K562 (cell line): ENCODE data around the gene STK4. TPM values are rescaled to one million over a fixed set of nuclear protein-coding genes. Genes with fewer than 3 reads are reported as not detected.

Experiments used
- ATAC-seq: fragments of 200-7000 bp; cut with Tn5 transposase; 3 replicates; pipeline ENCODE4 v1.9.1; 2020; ENCODE audit warnings: moderate library complexity
- BruUV-seq: library from RNA; stranded (reverse); fragments of 400-500 nt; replicated peaks from 2 replicates; lab custom pipeline; 2021; lab: Mats Ljungman, UMichigan
- CTCF ChIA-PET: fragments of 300-600 bp; formaldehyde crosslinking; extraction: SDS; loops from one replicate; lab custom pipeline; 2021; ENCODE audit warnings: low intra/inter-chr PET ratio; lab: Yijun Ruan, JAX
- POLR2A ChIA-PET: fragments of 300-600, 350-650 bp; sonication (Branson Sonifier 250); formaldehyde crosslinking; extraction: SDS; loops from one replicate; lab custom pipeline; 2021; ENCODE audit warnings: antibody characterized with exemption, inconsistent platforms; lab: Yijun Ruan, JAX
- DNase-seq, 4 experiments: peaks; one replicate each; pipeline versions ENCODE4 v3.0.0 to v3.0.0-alpha.2; 2011 to 2018; ENCODE audit warnings: low spot score in 3 of 4, mixed read lengths in 3 of 4; ENCODE audit errors: extremely low read depth in 1 of 4
- FAIRE-seq: peaks from 2 replicates; lab custom pipeline; 2011; peaks lifted over from hg19 to GRCh38; lab: Jason Lieb, UNC
- H2AFZ ChIP-seq: 2 replicates; pipeline ENCODE4 v1.6.0; 2011; ENCODE audit warnings: low read depth, low read length, control low read depth, inconsistent platforms
- H3K27ac ChIP-seq: fragments of 200-600 bp; 3 replicates; pipeline ENCODE4 v1.8.0; 2011; ENCODE audit warnings: low read depth, mild to moderate bottlenecking, control low read depth, inconsistent platforms, low read length, moderate library complexity, mixed read lengths; ENCODE audit errors: extremely low read depth
- H3K27me3 ChIP-seq, 2 experiments: fragments of 300-600 bp in 1 of 2; 2 replicates in 1 of 2; 3 replicates in 1 of 2; pipeline versions ENCODE4 v1.6.0 to v1.8.0; 2011; ENCODE audit warnings: inconsistent platforms in 2 of 2, low read length in 2 of 2, mild to moderate bottlenecking in 1 of 2, mixed read lengths in 1 of 2, moderate library complexity in 1 of 2; ENCODE audit not compliant: control insufficient read depth in 2 of 2, insufficient read depth in 2 of 2
- H3K36me3 ChIP-seq: fragments of 300-600 bp; 3 replicates; pipeline ENCODE4 v1.8.0; 2011; ENCODE audit warnings: mild to moderate bottlenecking, low read length, inconsistent platforms; ENCODE audit not compliant: control insufficient read depth, insufficient read depth
- H3K4me1 ChIP-seq, 2 experiments: fragments of 200-600 bp in 1 of 2; replicated peaks in 1 of 2; 2 replicates in 1 of 2; 3 replicates in 1 of 2; pipeline versions ENCODE4 v1.5.1 to v1.8.0; 2011; ENCODE audit warnings: inconsistent platforms in 2 of 2, low read length in 2 of 2, mild to moderate bottlenecking in 1 of 2, mixed read lengths in 1 of 2, moderate library complexity in 1 of 2; ENCODE audit not compliant: control insufficient read depth in 2 of 2, insufficient read depth in 2 of 2
- H3K4me2 ChIP-seq: 2 replicates; pipeline ENCODE4 v1.6.1; 2011; ENCODE audit warnings: low read length, control low read depth, inconsistent platforms, mixed read lengths; ENCODE audit not compliant: insufficient read depth
- H3K4me3 ChIP-seq: fragments of 200-600 bp; sonication (generic), shearing (Covaris generic); 2 replicates; pipeline ENCODE4 v1.5.1; 2016; ENCODE audit warnings: control low read depth, inconsistent platforms
- H3K79me2 ChIP-seq: fragments of 200-600 bp; 3 replicates; pipeline ENCODE4 v1.8.0; 2011; ENCODE audit warnings: low read length, inconsistent platforms; ENCODE audit not compliant: control insufficient read depth, insufficient read depth
- H3K9ac ChIP-seq, 2 experiments: 2 replicates each; pipeline versions ENCODE4 v1.6.0 to v1.6.1; 2011; ENCODE audit warnings: low read depth in 2 of 2, low read length in 2 of 2, control low read depth in 1 of 2, inconsistent platforms in 1 of 2, mild to moderate bottlenecking in 1 of 2, mixed read lengths in 1 of 2; ENCODE audit not compliant: insufficient read depth in 1 of 2
- H3K9me1 ChIP-seq: one replicate; pipeline ENCODE4 v1.6.0; 2011; ENCODE audit warnings: inconsistent platforms, mild to moderate bottlenecking, low read length, moderate library complexity; ENCODE audit not compliant: control insufficient read depth, insufficient read depth
- H3K9me3 ChIP-seq: replicated peaks from 2 replicates; pipeline ENCODE4 v1.5.1; 2011; ENCODE audit warnings: low read depth, low read length, inconsistent platforms; ENCODE audit not compliant: control insufficient read depth, insufficient read depth
- H4K20me1 ChIP-seq: replicated peaks from 2 replicates; pipeline ENCODE4 v1.6.1; 2011; ENCODE audit warnings: low read length, inconsistent platforms, mixed read lengths; ENCODE audit not compliant: control insufficient read depth, insufficient read depth
- ARHGAP35 ChIP-seq: fragments of 450-650 bp; IDR thresholded peaks from 2 replicates; pipeline ENCODE4 v1.6.1; 2018; ENCODE audit not compliant: partially characterized antibody
- ASH1L ChIP-seq: fragments of 450-650 bp; IDR thresholded peaks from 2 replicates; pipeline ENCODE4 v1.6.1; 2018; ENCODE audit warnings: borderline replicate concordance, mild to moderate bottlenecking, low read depth; ENCODE audit not compliant: partially characterized antibody
- CC2D1A ChIP-seq: fragments of 450-650 bp; IDR thresholded peaks from 2 replicates; pipeline ENCODE4 v1.6.1; 2017; ENCODE audit warnings: mild to moderate bottlenecking
- HDGF ChIP-seq: fragments of 450-650 bp; IDR thresholded peaks from 2 replicates; pipeline ENCODE4 v1.6.1; 2016
- PTBP1 ChIP-seq: fragments of 200-400 bp; formaldehyde crosslinking; IDR thresholded peaks from 2 replicates; pipeline ENCODE4 v1.6.1; 2017; ENCODE audit warnings: low read depth, low read length
- RCOR1 ChIP-seq, 2 experiments: IDR thresholded peaks; 2 replicates each; pipeline ENCODE4 v1.6.1; 2012; ENCODE audit warnings: low read depth in 2 of 2, low read length in 2 of 2, borderline replicate concordance in 1 of 2, improper control_type of control experiment in 1 of 2
- RHOXF2B ChIP-seq: fragments of 250-450 bp; sonication (Bioruptor Pico); conservative IDR thresholded peaks from 2 replicates; pipeline ENCODE4 v1.5.1; 2021
- TBP ChIP-seq: optimal IDR thresholded peaks from 2 replicates; pipeline ENCODE3; 2011; ENCODE audit warnings: low read depth, low read length, improper control_type of control experiment
- ZBTB2 ChIP-seq: fragments of 450-650 bp; IDR thresholded peaks from 2 replicates; pipeline ENCODE4 v1.6.1; 2016; ENCODE audit warnings: antibody characterized with exemption
- ZNF512 ChIP-seq: IDR thresholded peaks from 2 replicates; pipeline ENCODE4 v1.6.1; 2016; ENCODE audit warnings: missing genetic modification characterization, missing compliant biosample characterization
- WGBS: fragments of 100-300 bp; shearing (Covaris generic); methylation state at CpG from one replicate; pipeline ENCODE4 v1.1.6; 2016; ENCODE audit warnings: low coverage, mixed read lengths; ENCODE audit not compliant: insufficient coverage; ENCODE audit errors: missing lambda C conversion rate; 5-methylcytosine and 5-hydroxymethylcytosine counted together
- in situ Hi-C: fragments of 300-500 bp; cut with MboI; formaldehyde crosslinking; loops from 4 replicates; pipeline ENCODE4 v1.15.0; 2018; ENCODE audit warnings: inconsistent platforms, mixed read lengths
- intact Hi-C: fragments of 100-400 bp; cut with micrococcal nuclease; formaldehyde crosslinking; loops from 2 replicates; pipeline ENCODE4 v1.14.2; 2022
- polyA plus RNA-seq, 8 experiments: library from polyadenylated mRNA; depleted of rRNA in 4 of 8; stranded (reverse) in 5 of 8; unstranded in 3 of 8; fragments of >200 nt; fragmentation: Nextera tagmentation in 2 of 8; fragmentation: Illumina TruSeq in 1 of 8; extraction: Ambion mirVana in 2 of 8; extraction: Trizol in 1 of 8; gene quantifications; 2 replicates each; pipeline versions ENCODE4 v1.2.1 to v1.2.3, GENCODE V29; 2011 to 2014; ENCODE audit warnings: inconsistent platforms in 1 of 8, missing spikeins in 1 of 8
- total RNA-seq, 7 experiments: library from RNA; depleted of rRNA in 6 of 7; stranded (reverse); fragments of >200 nt in 6 of 7; fragmentation: Illumina TruSeq in 2 of 7; extraction: Trizol in 2 of 7; gene quantifications; 2 replicates each; pipeline versions ENCODE4 v1.2.1 to v1.2.3, GENCODE V29; 2011 to 2021; ENCODE audit warnings: low replicate concordance in 1 of 7

STK4 gene
- total and polyA plus RNA-seq, 9 of the 15 experiments (the other 6 are each of a cell fraction or from before 2014, with no cell fraction given) = 11.9 to 30.6 (median 22.2) TPM

- H3K27me3 ChIP-seq = peaks cover 10 to 16% of the 10 kb centered on the region in 2 experiments
- H3K4me3 ChIP-seq = no peak within 1 kb of the TSS
- H3K36me3 ChIP-seq = no peaks in the 10 kb centered on the region
- ChIA-PET CTCF (no interaction called here), POLR2A (interaction anchor here (0.9 to 1.0 kb wide), 2 partner anchors 9 to 10 kb away, joined by 3 to 6 read pairs; no protein-coding TSS in a partner anchor)
- intact Hi-C loops = no loop called here
- no peak within 1 kb of the TSS for H3K9ac ChIP-seq
- no peak within 1 kb of the TSS for H2AFZ ChIP-seq
- no peaks in the 10 kb centered on the region for H3K79me2 ChIP-seq
- no peaks in the 10 kb centered on the region for H3K9me1 ChIP-seq
- no peaks in the 10 kb centered on the region for H3K9me3 ChIP-seq
- H3K4me1 ChIP-seq = no peaks in the 10 kb centered on the region
- no peak for ATAC-seq
- DNase-seq = no peak
- H3K27ac ChIP-seq = no peak within 1 kb of the TSS
- in situ Hi-C loops = no loop called here
- H4K20me1 ChIP-seq = no peaks in the 10 kb centered on the region
- TF ChIP-seq PTBP1 (no peak), ARHGAP35 (no peak), ASH1L (no peak), CC2D1A (no peak), RCOR1 (IDR thresholded peaks at IDR 0.05; ENCODE audit: borderline replicate concordance in 1 of 2, low read depth in 2 of 2, low read length in 2 of 2) (no peak), ZBTB2 (no peak), ZNF512 (tag) (no peak), RHOXF2B (CRISPR knock-in tag) (no peak), TBP (no peak), HDGF (no peak)
- 0% methylated on average over 6 of the region's 6 CpGs for WGBS
- no peak within 1 kb of the TSS for H3K4me2 ChIP-seq
- BruUV-seq = no TSS peak
- FAIRE-seq = no peak
These were observed 158.1 kb downstream of the STK4 start, which contains the start of gene WFDC12 for GRCh38 chr20:45124365-45124764. WFDC12 (minus strand) TSS chr20:45124465; CDS start chr20:45124447, 18 bp downstream.
